Fibroblast of lung (primary cell): ENCODE measurements around the gene MRPL38. TPM values are rescaled to one million over a fixed set of nuclear protein-coding genes. Genes with fewer than 3 reads are reported as not detected.

Experiments used
- DNase-seq, 2 donors: peaks; one replicate each; pipeline versions ENCODE4 v3.0.0 to v3.0.0-alpha.2; 2010; ENCODE audit warnings: low read depth in 2 of 2
- H2AFZ ChIP-seq: 2 replicates; pipeline ENCODE4 v1.5.1; 2012; ENCODE audit warnings: low read length, control low read depth, inconsistent platforms
- H3K27ac ChIP-seq: 2 replicates; pipeline ENCODE4 v1.5.1; 2011; ENCODE audit warnings: low read length, control low read depth; ENCODE audit not compliant: insufficient read depth
- H3K27me3 ChIP-seq: 2 replicates; pipeline ENCODE4 v1.5.1; 2011; ENCODE audit warnings: mild to moderate bottlenecking, low read length; ENCODE audit not compliant: control insufficient read depth, insufficient read depth
- H3K36me3 ChIP-seq: 2 replicates; pipeline ENCODE4 v1.5.1; 2011; ENCODE audit warnings: low read length; ENCODE audit not compliant: control insufficient read depth, insufficient read depth
- H3K4me1 ChIP-seq: 2 replicates; pipeline ENCODE4 v1.5.1; 2011; ENCODE audit warnings: low read length; ENCODE audit not compliant: control insufficient read depth, insufficient read depth; ENCODE audit errors: extremely low read depth
- H3K4me2 ChIP-seq: 2 replicates; pipeline ENCODE4 v1.5.1; 2011; ENCODE audit warnings: low read length, control low read depth; ENCODE audit not compliant: insufficient read depth; ENCODE audit errors: extremely low read depth
- H3K4me3 ChIP-seq, 4 experiments: fragments of 200-600 bp in 1 of 4; sonication (generic) in 1 of 4; replicated peaks in 1 of 4; 2 replicates each; pipeline ENCODE4 v1.5.1; 2011 to 2016; ENCODE audit warnings: low read length in 4 of 4, low read depth in 3 of 4, mild to moderate bottlenecking in 3 of 4, control low read depth in 2 of 4, inconsistent platforms in 1 of 4, mixed read lengths in 1 of 4; ENCODE audit not compliant: insufficient read depth in 1 of 4; ENCODE audit errors: control extremely low read depth in 1 of 4
- H3K79me2 ChIP-seq: 2 replicates; pipeline ENCODE4 v1.5.1; 2012; ENCODE audit warnings: mild to moderate bottlenecking, low read length, inconsistent platforms; ENCODE audit not compliant: control insufficient read depth, insufficient read depth
- H3K9ac ChIP-seq: 2 replicates; pipeline ENCODE4 v1.5.1; 2011; ENCODE audit warnings: mild to moderate bottlenecking, low read length, control low read depth; ENCODE audit not compliant: insufficient read depth
- H3K9me3 ChIP-seq: 2 replicates; pipeline ENCODE4 v1.5.1; 2012; ENCODE audit warnings: low read depth, low read length; ENCODE audit not compliant: control insufficient read depth, insufficient read depth
- H4K20me1 ChIP-seq: 2 replicates; pipeline ENCODE4 v1.5.1; 2011; ENCODE audit warnings: low read length; ENCODE audit not compliant: control insufficient read depth, insufficient read depth; ENCODE audit errors: extremely low read depth
- EZH2 ChIP-seq: IDR thresholded peaks from 2 replicates; pipeline ENCODE4 v1.5.1; 2012; ENCODE audit warnings: low read length, control low read depth, mild to moderate bottlenecking; ENCODE audit errors: missing control alignments
- polyA plus RNA-seq, 2 donors: library from polyadenylated mRNA; depleted of rRNA in 1 of 2; stranded (reverse) in 1 of 2; unstranded in 1 of 2; fragments of >200 nt; gene quantifications; 2 replicates each; pipeline ENCODE4 v1.2.1, GENCODE V29; 2011 to 2012; ENCODE audit warnings: missing spikeins in 1 of 2
- total RNA-seq: library from RNA; depleted of rRNA; stranded (reverse); fragments of >200 nt; gene quantifications from 2 replicates; pipeline ENCODE4 v1.2.1, GENCODE V29; 2014
- TF ChIP-seq, protein P1 (sequence below), 2 donors: IDR thresholded peaks in 1 of 2; conservative IDR thresholded peaks in 1 of 2; 1 replicate in 1 of 2; 2 replicates in 1 of 2; pipeline ENCODE4 v1.5.1; 2011 to 2012; ENCODE audit warnings: low read length in 2 of 2, control low read depth in 1 of 2, inconsistent platforms in 1 of 2, low read depth in 1 of 2, mild to moderate bottlenecking in 1 of 2

The MRPL38 gene
- total and polyA plus RNA-seq, 2 donors (not counting 1 experiment from before 2014, with no cell fraction given): 19.3 to 36.0 TPM

DNA sequence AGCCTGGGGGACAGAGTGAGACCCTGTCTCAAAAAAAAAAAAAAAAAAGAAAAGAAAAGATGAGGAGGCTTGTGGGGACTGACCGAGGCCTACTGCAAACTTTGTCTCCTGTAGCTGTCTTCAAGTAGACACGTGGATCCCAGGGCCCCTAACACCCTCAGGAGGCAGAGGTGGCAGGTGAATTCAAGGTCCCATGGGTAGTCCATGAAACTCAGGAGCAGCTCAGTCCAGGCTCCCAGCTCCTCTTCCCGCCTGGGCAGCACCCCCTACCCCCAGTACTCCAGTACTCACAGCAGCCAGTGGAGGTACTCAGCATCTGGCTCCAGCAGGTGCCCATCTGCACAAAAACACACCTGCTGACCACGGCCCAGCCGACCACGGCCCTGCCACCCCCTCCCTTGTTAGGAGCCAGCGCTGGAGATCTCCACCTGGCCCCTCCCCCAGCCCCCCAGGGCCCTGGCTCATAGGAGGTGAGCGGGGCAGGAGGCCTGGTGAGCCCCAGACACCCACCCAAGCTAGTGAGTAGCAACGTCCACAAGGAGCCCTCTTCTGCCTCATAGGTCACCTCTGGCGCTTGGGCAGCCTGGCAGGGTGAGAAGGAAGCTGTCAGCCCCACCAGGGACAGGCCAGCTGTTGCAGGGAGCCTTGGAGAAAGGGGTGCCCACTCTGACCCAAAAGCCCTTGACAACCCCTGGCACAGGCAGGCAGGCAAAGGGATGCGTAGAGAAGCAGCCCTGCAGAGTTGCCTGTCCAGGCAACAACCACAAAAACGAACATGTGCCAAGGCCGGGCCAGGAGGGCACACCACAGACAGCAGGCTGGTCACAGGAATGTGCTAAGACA lies 3.8 kb downstream of the MRPL38 start:
- no peaks in the 10 kb centered on the region for H3K4me1 ChIP-seq
- H4K20me1 ChIP-seq: no peaks in the 10 kb centered on the region
- H3K79me2 ChIP-seq: peaks cover 5% of the 10 kb centered on the region
- H3K36me3 ChIP-seq: peaks cover 13% of the 10 kb centered on the region
- H3K4me3 ChIP-seq: no peak overlapping the region
- no peak for TF ChIP-seq EZH2
- TF ChIP-seq, protein P1, sequence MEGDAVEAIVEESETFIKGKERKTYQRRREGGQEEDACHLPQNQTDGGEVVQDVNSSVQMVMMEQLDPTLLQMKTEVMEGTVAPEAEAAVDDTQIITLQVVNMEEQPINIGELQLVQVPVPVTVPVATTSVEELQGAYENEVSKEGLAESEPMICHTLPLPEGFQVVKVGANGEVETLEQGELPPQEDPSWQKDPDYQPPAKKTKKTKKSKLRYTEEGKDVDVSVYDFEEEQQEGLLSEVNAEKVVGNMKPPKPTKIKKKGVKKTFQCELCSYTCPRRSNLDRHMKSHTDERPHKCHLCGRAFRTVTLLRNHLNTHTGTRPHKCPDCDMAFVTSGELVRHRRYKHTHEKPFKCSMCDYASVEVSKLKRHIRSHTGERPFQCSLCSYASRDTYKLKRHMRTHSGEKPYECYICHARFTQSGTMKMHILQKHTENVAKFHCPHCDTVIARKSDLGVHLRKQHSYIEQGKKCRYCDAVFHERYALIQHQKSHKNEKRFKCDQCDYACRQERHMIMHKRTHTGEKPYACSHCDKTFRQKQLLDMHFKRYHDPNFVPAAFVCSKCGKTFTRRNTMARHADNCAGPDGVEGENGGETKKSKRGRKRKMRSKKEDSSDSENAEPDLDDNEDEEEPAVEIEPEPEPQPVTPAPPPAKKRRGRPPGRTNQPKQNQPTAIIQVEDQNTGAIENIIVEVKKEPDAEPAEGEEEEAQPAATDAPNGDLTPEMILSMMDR (conservative IDR thresholded peaks at IDR 0.05 in 1 of 2, IDR thresholded peaks at IDR 0.05 in 1 of 2; ENCODE audit: low read depth in 1 of 2, low read length in 2 of 2): no peak
- no peak for DNase-seq
- H3K9me3 ChIP-seq: no peaks in the 10 kb centered on the region
- no peak overlapping the region for H3K4me2 ChIP-seq
- no peak overlapping the region for H2AFZ ChIP-seq
- no peak overlapping the region for H3K9ac ChIP-seq
- H3K27me3 ChIP-seq: no peaks in the 10 kb centered on the region
- H3K27ac ChIP-seq: no peak overlapping the region

DNA sequence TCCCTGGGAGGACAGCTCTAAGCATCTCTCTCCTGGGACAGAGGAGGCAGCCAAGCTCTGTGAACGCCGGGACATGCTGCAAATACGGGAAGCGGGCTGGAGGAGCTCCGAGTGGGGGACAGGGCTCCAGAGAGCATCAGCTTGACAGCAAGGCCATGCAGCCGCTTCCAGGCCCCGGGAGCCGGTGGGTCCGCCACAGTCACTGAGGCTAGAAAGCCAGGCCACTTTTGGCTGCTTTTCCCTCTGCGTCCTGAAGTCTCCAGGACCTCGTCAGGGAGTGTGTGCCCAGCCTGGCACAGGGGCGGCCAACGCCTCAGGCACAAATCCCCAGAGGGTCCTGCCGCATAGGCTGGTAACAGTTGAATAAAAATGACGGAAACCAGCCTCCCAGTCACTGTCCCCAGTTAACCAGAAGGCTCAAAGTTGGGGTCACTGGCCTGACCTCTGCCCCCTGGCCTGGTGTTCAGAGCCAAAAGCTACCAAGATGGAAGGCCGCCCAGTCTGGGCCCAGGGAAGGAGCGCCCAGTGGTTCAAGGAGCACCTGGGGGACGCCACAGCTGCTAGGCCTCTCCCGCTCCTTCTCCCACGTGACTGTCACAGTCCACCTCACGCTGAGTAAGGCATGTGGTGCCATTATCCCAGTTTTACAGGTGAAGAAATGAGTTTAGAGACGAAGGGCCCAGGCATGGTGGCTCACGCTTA lies 4.8 kb downstream of the MRPL38 start:
- H3K9me3 ChIP-seq: no peaks in the 10 kb centered on the region
- no peak overlapping the region for H3K4me2 ChIP-seq
- no peak for DNase-seq
- H3K27me3 ChIP-seq: no peaks in the 10 kb centered on the region
- H3K4me3 ChIP-seq: no peak overlapping the region
- H3K27ac ChIP-seq: no peak overlapping the region
- peaks cover 7% of the 10 kb centered on the region for H3K4me1 ChIP-seq
- H3K9ac ChIP-seq: no peak overlapping the region
- TF ChIP-seq, protein P1 (conservative IDR thresholded peaks at IDR 0.05 in 1 of 2, IDR thresholded peaks at IDR 0.05 in 1 of 2; ENCODE audit: low read depth in 1 of 2, low read length in 2 of 2): no peak
- no peak for TF ChIP-seq EZH2
- H3K36me3 ChIP-seq: peaks cover 15% of the 10 kb centered on the region
- H3K79me2 ChIP-seq: peaks cover 14% of the 10 kb centered on the region
- H2AFZ ChIP-seq: no peak overlapping the region
- no peaks in the 10 kb centered on the region for H4K20me1 ChIP-seq

DNA sequence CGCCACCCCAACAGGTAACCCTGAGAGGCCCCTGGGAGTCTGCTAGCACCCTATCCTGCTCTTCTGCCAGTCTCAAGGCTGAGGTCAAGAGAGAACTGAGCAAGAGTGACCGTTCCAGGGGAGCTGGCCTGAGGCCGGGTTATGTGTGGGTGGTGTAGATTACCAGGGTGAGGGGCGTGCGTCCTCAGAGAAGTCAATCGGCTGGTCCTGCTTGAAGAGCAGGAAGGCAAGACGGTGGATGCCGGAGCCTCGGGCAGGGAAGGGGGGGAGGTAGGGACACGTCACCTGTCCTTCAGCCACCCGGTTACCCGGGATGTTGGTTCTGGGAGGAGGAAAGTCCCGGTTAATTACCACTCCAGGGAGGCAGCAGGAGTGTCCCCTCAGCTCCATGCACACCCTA lies 5.3 kb downstream of the MRPL38 start:
- no peak for DNase-seq
- Histone ChIP-seq H3K27me3 (no peaks in the 10 kb centered on the region), H3K4me2 (no peak overlapping the region), H4K20me1 (no peaks in the 10 kb centered on the region), H3K9me3 (no peaks in the 10 kb centered on the region), H3K27ac (no peak overlapping the region), H3K36me3 (peaks cover 15% of the 10 kb centered on the region), H3K4me1 (peaks cover 7% of the 10 kb centered on the region), H3K9ac (no peak overlapping the region), H3K4me3 (no peak overlapping the region), H3K79me2 (peaks cover 13% of the 10 kb centered on the region), H2AFZ (no peak overlapping the region)
- no peak for TF ChIP-seq EZH2
- TF ChIP-seq, protein P1 (conservative IDR thresholded peaks at IDR 0.05 in 1 of 2, IDR thresholded peaks at IDR 0.05 in 1 of 2; ENCODE audit: low read depth in 1 of 2, low read length in 2 of 2): no peak
